AG09309 (cell line): ENCODE data around the gene KIAA0040.

Source experiments
- DNase-seq: peaks from one replicate; pipeline ENCODE4 v3.0.0-alpha.2; 2010; ENCODE audit warnings: low read depth
- H3K4me3 ChIP-seq: 2 replicates; pipeline ENCODE4 v1.5.1; 2011; ENCODE audit warnings: mild to moderate bottlenecking, low read depth, low read length, moderate library complexity; ENCODE audit not compliant: control insufficient read depth
- TF ChIP-seq, protein P1 (sequence below): IDR thresholded peaks from 2 replicates; pipeline ENCODE4 v1.5.1; 2011; ENCODE audit warnings: mild to moderate bottlenecking, low read depth, low read length, inconsistent platforms; ENCODE audit not compliant: insufficient read depth, control insufficient read depth; ENCODE audit errors: missing control alignments

KIAA0040 gene

DNA sequence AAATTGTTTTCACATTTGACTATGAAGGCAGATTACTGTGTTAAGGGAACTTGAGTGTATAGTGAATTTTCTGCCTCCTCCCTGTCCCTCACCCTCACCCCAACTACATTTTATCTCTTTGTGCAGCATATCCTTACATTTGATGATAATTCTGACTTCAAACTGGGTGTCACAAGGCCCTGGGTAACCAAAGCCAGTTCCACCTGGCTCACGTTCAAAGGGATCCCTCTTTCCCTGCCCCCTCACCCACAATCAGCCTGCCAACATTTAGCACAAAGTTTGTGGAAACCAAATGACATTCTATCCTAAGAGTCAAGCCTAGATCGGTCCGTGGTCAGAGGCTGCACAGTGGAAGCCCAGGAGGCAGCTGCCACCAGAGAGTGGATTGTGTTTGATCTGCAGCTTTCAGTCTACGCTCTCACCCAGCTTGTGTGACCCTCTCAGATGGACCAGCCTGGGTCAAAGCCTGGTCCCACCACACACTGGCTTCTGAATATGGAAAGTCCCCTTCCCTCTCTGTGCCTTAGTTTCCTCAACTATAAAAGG lies 10.3 kb downstream of the KIAA0040 start:
- TF ChIP-seq, protein P1, sequence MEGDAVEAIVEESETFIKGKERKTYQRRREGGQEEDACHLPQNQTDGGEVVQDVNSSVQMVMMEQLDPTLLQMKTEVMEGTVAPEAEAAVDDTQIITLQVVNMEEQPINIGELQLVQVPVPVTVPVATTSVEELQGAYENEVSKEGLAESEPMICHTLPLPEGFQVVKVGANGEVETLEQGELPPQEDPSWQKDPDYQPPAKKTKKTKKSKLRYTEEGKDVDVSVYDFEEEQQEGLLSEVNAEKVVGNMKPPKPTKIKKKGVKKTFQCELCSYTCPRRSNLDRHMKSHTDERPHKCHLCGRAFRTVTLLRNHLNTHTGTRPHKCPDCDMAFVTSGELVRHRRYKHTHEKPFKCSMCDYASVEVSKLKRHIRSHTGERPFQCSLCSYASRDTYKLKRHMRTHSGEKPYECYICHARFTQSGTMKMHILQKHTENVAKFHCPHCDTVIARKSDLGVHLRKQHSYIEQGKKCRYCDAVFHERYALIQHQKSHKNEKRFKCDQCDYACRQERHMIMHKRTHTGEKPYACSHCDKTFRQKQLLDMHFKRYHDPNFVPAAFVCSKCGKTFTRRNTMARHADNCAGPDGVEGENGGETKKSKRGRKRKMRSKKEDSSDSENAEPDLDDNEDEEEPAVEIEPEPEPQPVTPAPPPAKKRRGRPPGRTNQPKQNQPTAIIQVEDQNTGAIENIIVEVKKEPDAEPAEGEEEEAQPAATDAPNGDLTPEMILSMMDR = no peak
- no peak overlapping the region for H3K4me3 ChIP-seq
- DNase-seq = no peak

DNA sequence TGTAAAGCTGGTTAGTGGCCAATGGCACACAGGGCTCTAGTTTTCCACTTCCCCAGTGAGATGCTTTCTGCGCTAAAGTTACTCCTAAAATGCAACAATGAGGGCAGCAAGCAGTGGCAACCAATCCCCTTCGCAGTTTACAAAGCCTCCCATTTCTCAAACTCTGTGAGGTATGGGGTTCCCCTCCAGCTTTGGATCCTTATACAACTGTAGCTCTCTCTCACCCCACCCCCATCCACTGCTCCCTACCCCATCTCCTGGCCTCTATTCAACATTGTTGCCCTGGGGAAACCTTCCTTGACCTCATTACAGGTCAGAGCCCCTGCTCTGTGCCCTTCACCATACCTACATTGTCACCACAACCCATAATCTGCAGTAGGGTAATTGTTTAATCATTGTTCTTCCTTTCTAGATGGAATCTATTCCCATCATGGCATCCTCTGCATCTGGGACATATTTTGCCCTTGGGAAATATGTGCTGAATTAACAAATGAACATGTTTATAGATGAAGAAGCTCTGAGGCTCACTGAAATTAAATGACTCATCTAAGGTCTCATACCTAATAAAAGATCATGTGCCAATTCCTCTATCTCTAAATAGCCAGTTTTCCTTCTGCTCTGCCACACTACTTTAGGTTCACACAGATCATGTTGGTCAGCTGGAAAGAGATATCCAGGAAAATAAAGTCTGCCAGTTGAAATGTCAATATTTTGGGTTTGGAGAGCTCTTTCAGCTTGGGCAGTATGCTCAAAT lies 12.6 kb downstream of the KIAA0040 start:
- no peak for DNase-seq
- TF ChIP-seq, protein P1 = no peak
- H3K4me3 ChIP-seq = no peak overlapping the region

DNA sequence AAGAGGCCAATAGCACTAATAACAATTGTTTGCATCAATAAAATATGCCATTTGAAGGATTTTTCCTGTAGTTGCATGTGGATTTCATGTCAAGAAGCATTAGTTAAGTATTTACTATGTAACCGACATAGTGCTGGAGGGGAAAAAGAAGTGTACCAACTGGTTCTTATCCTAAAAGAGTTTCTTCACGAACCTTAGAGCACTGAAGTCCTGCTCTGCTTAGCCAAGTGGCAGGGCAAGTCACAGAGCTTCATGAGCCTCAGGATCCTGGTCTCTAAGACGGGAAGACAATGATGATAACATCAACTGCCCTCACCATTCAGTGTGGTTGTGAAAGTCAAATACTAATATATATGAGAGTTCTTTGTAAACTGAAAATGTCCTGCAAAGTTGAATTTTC lies 14.1 kb downstream of the KIAA0040 start:
- DNase-seq = no peak
- TF ChIP-seq, protein P1 = no peak
- no peak overlapping the region for H3K4me3 ChIP-seq

DNA sequence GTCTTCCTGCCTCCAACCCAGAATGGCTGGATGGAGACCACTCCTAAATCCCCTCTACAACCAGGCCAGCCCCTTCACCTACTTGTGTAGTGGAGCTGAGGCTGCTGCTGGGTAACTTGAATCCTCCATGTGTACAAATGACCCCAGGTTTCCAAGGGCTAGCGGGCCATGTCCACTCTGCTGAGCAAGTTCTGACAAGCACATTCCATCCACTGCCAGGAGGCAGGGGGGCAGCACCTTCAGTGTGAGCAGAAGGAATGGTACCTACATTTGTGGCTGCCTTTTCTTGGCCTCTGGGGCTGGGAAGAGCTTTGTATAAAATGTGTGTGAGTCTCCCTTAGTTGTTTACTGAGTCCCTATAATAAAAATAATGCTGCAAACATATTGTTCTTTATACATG lies 14.5 kb downstream of the KIAA0040 start:
- TF ChIP-seq, protein P1 = no peak
- no peak overlapping the region for H3K4me3 ChIP-seq
- DNase-seq = no peak

DNA sequence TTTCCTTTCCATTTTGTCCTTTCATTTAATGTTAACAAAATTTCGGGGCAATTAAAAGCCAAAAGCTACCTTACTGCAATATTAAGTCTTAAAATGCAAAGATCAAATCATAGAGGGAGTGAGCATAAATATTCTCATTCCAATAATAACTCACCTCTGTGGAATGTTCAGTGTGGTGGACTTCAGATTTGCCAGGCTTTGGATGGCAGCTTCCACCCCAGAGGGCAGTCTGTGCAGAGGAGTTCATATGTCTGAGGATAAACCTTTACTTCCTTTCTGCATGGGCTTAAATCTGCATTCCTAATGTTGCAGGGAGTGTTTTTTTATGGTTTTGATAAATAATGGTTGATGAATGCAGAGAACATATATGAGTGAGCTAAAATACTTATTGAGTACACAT lies 16.3 kb downstream of the KIAA0040 start:
- no peak overlapping the region for H3K4me3 ChIP-seq
- DNase-seq = no peak
- TF ChIP-seq, protein P1 = no peak

DNA sequence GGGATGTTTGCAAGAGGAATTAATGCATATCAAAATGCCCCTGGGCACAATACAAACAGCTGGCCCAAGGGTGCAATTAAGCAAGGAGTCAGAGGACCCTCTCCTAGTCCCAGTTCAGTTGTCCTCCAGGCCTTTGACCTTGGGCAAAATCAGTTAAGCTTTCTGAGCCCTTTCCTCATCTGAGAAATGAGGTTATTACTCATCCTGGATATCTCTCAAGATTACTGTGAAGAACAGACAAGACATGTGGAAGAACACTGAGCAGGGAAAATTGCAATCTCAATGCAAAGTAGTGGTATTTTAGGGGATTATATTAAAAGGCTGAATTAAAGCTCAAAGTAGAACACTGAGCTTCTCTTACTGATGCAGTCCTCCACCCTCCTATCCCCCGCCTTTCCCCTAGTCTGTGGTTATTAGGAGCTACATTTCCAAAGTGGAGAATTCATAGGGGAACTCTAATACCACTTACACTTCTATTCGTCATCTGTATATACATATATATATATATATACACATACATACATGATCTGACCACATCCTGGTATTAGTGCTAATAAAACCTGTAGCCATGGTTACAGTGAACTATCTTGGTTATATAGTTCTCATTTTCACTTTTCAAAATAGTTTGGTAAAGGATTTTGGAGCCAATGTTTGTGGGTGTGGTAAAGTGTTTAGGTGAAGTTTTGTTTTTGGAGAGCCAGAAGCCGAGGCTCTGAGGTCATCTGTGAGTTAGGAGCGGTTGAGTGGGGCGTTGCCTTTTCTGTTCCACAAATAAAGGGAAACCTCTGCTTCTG lies 18.1 kb downstream of the KIAA0040 start:
- no peak overlapping the region for H3K4me3 ChIP-seq
- TF ChIP-seq, protein P1 = no peak
- no peak for DNase-seq
